HL-60 (cell line): ENCODE data around the gene GRAMD2B.

Experiments used
- GABPA ChIP-seq: IDR thresholded peaks from 2 replicates; pipeline ENCODE4 v1.6.1; 2012; ENCODE audit warnings: low read depth
- POLR2AphosphoS5 ChIP-seq: IDR thresholded peaks from 2 replicates; pipeline ENCODE4 v1.6.1; 2012; ENCODE audit warnings: low read depth
- TF ChIP-seq, protein P1 (sequence below): IDR thresholded peaks from 2 replicates; pipeline ENCODE4 v1.6.1; 2012; ENCODE audit warnings: low read depth; ENCODE audit not compliant: insufficient replicate concordance
- TF ChIP-seq, protein P2 (sequence below): IDR thresholded peaks from one replicate; pipeline ENCODE4 v1.5.1; 2011; ENCODE audit warnings: low read length, control low read depth, inconsistent platforms; ENCODE audit not compliant: insufficient read depth

DNA sequence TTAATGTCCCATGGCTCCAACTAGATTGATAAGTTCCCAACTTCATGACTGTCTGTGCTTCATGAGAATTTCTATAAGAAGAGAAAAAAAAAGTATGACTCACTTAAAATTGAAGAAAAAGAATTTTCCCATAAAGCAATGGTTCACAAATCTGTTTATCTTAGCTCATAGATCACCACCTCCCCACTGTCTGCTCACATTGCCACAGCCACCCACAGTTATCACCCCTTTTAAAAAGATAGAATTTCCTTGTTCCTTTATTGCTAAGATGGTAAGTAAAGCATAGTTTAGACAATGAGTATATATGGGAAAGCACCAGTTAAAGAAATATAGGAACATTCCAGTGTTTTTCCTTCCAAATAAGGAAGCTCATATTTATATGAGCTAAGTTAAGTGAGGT, 104.7 kb downstream of the GRAMD2B start:
- TF ChIP-seq, protein P1, sequence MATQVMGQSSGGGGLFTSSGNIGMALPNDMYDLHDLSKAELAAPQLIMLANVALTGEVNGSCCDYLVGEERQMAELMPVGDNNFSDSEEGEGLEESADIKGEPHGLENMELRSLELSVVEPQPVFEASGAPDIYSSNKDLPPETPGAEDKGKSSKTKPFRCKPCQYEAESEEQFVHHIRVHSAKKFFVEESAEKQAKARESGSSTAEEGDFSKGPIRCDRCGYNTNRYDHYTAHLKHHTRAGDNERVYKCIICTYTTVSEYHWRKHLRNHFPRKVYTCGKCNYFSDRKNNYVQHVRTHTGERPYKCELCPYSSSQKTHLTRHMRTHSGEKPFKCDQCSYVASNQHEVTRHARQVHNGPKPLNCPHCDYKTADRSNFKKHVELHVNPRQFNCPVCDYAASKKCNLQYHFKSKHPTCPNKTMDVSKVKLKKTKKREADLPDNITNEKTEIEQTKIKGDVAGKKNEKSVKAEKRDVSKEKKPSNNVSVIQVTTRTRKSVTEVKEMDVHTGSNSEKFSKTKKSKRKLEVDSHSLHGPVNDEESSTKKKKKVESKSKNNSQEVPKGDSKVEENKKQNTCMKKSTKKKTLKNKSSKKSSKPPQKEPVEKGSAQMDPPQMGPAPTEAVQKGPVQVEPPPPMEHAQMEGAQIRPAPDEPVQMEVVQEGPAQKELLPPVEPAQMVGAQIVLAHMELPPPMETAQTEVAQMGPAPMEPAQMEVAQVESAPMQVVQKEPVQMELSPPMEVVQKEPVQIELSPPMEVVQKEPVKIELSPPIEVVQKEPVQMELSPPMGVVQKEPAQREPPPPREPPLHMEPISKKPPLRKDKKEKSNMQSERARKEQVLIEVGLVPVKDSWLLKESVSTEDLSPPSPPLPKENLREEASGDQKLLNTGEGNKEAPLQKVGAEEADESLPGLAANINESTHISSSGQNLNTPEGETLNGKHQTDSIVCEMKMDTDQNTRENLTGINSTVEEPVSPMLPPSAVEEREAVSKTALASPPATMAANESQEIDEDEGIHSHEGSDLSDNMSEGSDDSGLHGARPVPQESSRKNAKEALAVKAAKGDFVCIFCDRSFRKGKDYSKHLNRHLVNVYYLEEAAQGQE: no peak
- TF ChIP-seq, protein P2, sequence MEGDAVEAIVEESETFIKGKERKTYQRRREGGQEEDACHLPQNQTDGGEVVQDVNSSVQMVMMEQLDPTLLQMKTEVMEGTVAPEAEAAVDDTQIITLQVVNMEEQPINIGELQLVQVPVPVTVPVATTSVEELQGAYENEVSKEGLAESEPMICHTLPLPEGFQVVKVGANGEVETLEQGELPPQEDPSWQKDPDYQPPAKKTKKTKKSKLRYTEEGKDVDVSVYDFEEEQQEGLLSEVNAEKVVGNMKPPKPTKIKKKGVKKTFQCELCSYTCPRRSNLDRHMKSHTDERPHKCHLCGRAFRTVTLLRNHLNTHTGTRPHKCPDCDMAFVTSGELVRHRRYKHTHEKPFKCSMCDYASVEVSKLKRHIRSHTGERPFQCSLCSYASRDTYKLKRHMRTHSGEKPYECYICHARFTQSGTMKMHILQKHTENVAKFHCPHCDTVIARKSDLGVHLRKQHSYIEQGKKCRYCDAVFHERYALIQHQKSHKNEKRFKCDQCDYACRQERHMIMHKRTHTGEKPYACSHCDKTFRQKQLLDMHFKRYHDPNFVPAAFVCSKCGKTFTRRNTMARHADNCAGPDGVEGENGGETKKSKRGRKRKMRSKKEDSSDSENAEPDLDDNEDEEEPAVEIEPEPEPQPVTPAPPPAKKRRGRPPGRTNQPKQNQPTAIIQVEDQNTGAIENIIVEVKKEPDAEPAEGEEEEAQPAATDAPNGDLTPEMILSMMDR: no peak
- TF ChIP-seq POLR2AphosphoS5 (no peak), GABPA (no peak)
